IgD-negative memory B cell (primary cell): Measurements from ENCODE around the gene CES5A. TPM values are rescaled to one million over a fixed set of nuclear protein-coding genes. Genes with fewer than 3 reads are reported as not detected.
"Not testable (repeated sequence)": the region's sequence is repeated elsewhere in the genome, so short reads cannot be mapped to it uniquely, and the experiment has no call there.

Experiments
- H3K27ac Mint-ChIP-seq, 3 donors: one replicate each; pipeline ENCODE4 v1.8.0; 2020 to 2022; ENCODE audit warnings: mild to moderate bottlenecking in 3 of 3, mixed read lengths in 3 of 3, moderate library complexity in 1 of 3
- H3K27me3 Mint-ChIP-seq: one replicate; pipeline ENCODE4 v1.8.0; 2021; ENCODE audit warnings: mixed read lengths
- H3K36me3 Mint-ChIP-seq: one replicate; pipeline ENCODE4 v1.8.0; 2020; ENCODE audit warnings: mild to moderate bottlenecking, mixed read lengths
- H3K4me1 Mint-ChIP-seq, 3 donors: one replicate each; pipeline ENCODE4 v1.8.0; 2020 to 2022; ENCODE audit warnings: mixed read lengths in 3 of 3, mild to moderate bottlenecking in 1 of 3
- H3K4me3 Mint-ChIP-seq, 4 donors: one replicate each; pipeline ENCODE4 v1.8.0; 2020 to 2022; ENCODE audit warnings: mild to moderate bottlenecking in 4 of 4, mixed read lengths in 4 of 4, moderate library complexity in 3 of 4
- H3K9me3 Mint-ChIP-seq, 3 donors: one replicate each; pipeline ENCODE4 v1.8.0; 2020 to 2021; ENCODE audit warnings: mixed read lengths in 3 of 3, mild to moderate bottlenecking in 1 of 3
- polyA plus RNA-seq: library from polyadenylated mRNA; unstranded; fragments of 300-500 nt; fragmentation: Illumina TruSeq; gene quantifications from one replicate; pipeline ENCODE4 v1.2.3, GENCODE V29; 2021

Gene CES5A
- polyA plus RNA-seq, 1 donor from 2014 or later: not detected

DNA sequence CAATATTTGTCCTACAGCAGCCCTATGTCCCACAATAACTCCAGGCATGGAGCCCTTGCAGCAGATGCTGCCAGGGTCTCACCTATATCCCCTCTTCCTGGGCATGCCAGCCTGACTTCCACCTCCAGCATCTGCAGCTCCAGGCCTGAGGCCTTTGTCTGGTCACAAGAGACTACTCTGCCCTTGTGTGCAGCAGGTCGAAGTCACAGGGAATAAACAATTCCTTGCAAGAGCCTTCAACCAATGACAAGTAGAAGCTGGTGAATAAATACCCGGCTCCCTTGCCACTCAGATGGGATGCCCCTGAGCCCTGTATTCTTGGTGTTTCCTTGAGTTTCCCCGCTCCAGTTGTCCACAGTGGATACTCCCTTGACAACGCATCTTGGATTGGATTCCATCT is 65.3 kb downstream of the CES5A start:
- Mint-ChIP-seq H3K9me3 (no peaks in the 10 kb centered on the region), H3K27ac (no peak overlapping the region), H3K27me3 (peaks cover 9% of the 10 kb centered on the region), H3K4me3 (no peak overlapping the region), H3K4me1 (no peaks in the 10 kb centered on the region), H3K36me3 (peaks cover 1% of the 10 kb centered on the region)

DNA sequence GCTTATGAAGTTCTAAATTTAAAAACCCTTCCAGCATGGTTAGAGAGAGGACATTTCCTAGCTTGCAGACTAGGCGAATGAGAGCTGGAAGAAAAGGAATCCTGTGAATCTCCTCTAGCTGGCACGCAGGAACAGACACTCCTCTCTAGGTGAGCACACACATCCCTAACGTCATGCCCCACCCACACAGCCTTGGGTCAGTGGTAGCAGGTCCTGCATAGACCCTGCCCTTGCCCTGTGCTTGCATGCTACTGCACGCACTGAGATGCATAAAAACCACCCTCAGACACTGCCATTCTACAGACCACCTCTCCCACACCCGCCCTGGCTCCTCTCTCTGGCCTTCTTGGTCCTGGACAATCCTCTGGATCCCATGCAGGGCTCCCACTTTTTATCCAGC is 65.8 kb downstream of the CES5A start:
- H3K4me3 Mint-ChIP-seq: no peak overlapping the region
- H3K36me3 Mint-ChIP-seq: peaks cover 1% of the 10 kb centered on the region
- H3K9me3 Mint-ChIP-seq: no peaks in the 10 kb centered on the region
- H3K27me3 Mint-ChIP-seq: peaks cover 9% of the 10 kb centered on the region
- no peak overlapping the region for H3K27ac Mint-ChIP-seq
- no peaks in the 10 kb centered on the region for H3K4me1 Mint-ChIP-seq

DNA sequence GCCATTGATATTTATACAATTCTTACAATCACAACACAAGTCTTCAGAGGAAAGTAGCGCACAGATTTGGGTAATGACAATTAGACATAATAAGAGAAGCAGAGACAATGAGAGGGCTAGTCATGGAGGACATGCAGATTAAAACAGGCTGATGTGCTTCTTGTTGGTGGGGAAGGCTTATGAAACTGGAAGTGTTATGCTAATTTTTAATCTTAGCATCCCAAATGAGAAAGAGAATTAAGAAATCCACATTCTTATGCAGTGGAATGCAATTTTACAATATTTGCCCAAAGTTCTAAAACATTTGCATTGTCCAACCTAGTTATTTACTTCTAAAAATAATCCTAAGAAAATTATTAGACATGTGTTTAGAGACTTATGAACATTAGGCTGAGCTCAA is 66.9 kb downstream of the CES5A start:
- not testable (repeated sequence) for H3K27me3 Mint-ChIP-seq, H3K9me3 Mint-ChIP-seq, H3K27ac Mint-ChIP-seq, H3K36me3 Mint-ChIP-seq, H3K4me1 Mint-ChIP-seq, H3K4me3 Mint-ChIP-seq

DNA sequence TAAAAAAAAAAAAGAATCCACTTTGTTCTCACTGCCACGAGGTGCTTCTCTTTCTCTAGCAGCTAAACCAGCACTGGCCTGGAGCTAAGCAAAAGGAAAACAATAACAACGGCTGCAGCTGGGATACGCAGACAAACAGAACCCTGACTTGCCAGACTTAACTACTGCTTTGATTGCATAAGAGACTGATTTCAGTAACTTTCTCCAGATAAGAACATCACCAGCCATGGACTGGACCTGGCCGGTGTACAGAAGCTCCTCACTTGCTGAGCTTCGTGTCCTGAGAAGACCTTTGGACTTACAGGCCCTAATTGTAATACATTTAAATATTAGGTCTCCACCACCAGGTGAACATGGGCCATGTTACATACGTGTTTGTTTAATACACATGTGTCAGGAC is 70.1 kb downstream of the CES5A start:
- H3K36me3 Mint-ChIP-seq, H3K4me1 Mint-ChIP-seq, H3K4me3 Mint-ChIP-seq, H3K27me3 Mint-ChIP-seq, H3K27ac Mint-ChIP-seq, H3K9me3 Mint-ChIP-seq: not testable (repeated sequence)

DNA sequence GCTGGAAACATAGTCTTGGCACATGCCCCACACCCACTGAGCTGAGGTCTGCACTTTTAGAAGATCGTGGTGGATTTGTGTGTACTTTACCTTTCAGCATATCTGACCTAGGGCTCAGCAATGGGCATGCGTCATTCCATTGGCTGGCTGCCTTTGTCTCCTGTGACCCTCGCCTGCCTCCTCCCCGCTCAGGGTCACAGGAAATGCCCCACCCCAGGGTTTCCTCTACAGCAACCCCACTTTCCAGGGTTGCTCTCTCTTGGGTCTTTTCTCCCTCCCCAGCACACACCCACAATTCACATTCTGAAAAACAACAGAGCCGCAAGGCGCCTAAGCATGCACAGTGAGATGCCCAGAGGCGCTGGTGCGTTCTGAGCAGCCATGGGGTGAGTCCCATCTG is 71.5 kb downstream of the CES5A start:
- H3K27me3 Mint-ChIP-seq, H3K4me1 Mint-ChIP-seq, H3K4me3 Mint-ChIP-seq, H3K9me3 Mint-ChIP-seq, H3K27ac Mint-ChIP-seq, H3K36me3 Mint-ChIP-seq: not testable (repeated sequence)

Other genes with a start within 250 kb of the CES5A start
- not detected for gene SLC6A2, start 219.4 kb downstream of the CES5A start, polyA plus RNA-seq
- gene CES1, start 42.3 kb downstream of the CES5A start, polyA plus RNA-seq: 0.43 TPM